ENCODE measurements around the gene MAP3K5.

DNA sequence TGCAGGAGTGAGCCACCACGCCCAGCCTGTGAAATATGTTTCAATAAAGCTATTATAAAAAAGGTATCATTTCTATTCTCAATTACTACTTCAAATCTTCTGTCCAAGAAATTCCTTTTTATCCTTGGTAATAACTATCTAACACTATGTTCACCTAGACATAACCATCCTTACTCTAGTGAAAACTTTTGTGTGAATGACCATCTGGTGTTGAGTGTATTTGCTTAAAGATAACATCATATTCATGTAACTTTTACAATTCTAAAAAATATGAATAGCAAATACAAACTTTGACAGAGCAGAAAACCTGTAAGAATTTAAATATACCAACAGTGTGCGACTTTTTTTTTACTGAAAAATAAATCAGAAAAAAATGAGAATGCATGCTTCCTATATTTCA is 96.9 kb downstream of the MAP3K5 start:
- TF ChIP-seq, protein P1, sequence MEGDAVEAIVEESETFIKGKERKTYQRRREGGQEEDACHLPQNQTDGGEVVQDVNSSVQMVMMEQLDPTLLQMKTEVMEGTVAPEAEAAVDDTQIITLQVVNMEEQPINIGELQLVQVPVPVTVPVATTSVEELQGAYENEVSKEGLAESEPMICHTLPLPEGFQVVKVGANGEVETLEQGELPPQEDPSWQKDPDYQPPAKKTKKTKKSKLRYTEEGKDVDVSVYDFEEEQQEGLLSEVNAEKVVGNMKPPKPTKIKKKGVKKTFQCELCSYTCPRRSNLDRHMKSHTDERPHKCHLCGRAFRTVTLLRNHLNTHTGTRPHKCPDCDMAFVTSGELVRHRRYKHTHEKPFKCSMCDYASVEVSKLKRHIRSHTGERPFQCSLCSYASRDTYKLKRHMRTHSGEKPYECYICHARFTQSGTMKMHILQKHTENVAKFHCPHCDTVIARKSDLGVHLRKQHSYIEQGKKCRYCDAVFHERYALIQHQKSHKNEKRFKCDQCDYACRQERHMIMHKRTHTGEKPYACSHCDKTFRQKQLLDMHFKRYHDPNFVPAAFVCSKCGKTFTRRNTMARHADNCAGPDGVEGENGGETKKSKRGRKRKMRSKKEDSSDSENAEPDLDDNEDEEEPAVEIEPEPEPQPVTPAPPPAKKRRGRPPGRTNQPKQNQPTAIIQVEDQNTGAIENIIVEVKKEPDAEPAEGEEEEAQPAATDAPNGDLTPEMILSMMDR (IDR thresholded peaks at IDR 0.05), result no peak
- TF ChIP-seq POLR2A (IDR thresholded peaks at IDR 0.05), result no peak
